WI38 (cell line): Measurements from ENCODE around the gene SNU13.

Experiments
- H3K4me3 ChIP-seq: 2 replicates; pipeline ENCODE4 v1.5.1; 2011; ENCODE audit warnings: low read depth, mild to moderate bottlenecking, control low read depth, low read length
- CTCF ChIP-seq: IDR thresholded peaks from 2 replicates; pipeline ENCODE4 v1.5.1; 2012; ENCODE audit warnings: low read depth, mild to moderate bottlenecking, control low read depth, low read length

Gene SNU13

GRCh38 chr22:41661713-41662112, 27.0 kb downstream of the SNU13 start:
- TF ChIP-seq CTCF = no peak
- no peak overlapping the region for H3K4me3 ChIP-seq

GRCh38 chr22:41661088-41661487, 27.6 kb downstream of the SNU13 start:
- TF ChIP-seq CTCF = no peak
- H3K4me3 ChIP-seq = no peak overlapping the region

- no peak overlapping the region for H3K4me3 ChIP-seq
- no peak for TF ChIP-seq CTCF
Observed at GRCh38 chr22:41660416-41660815, 28.3 kb downstream of the SNU13 start.

GRCh38 chr22:41659941-41660340, 28.7 kb downstream of the SNU13 start:
- no peak for TF ChIP-seq CTCF

GRCh38 chr22:41658869-41659268, 29.8 kb downstream of the SNU13 start:
- no peak for TF ChIP-seq CTCF
- no peak overlapping the region for H3K4me3 ChIP-seq

More at GRCh38 chr22:41659941-41660340, 28.7 kb downstream of the SNU13 start:
- no peak overlapping the region for H3K4me3 ChIP-seq

- TF ChIP-seq CTCF = no peak
Observed at GRCh38 chr22:41657709-41658108, 31.0 kb downstream of the SNU13 start.

GRCh38 chr22:41656556-41656955, 32.1 kb downstream of the SNU13 start:
- no peak overlapping the region for H3K4me3 ChIP-seq
- no peak for TF ChIP-seq CTCF

More at GRCh38 chr22:41657709-41658108, 31.0 kb downstream of the SNU13 start:
- no peak overlapping the region for H3K4me3 ChIP-seq
